IPS-18a (cell line): ENCODE results near the gene NCK2.

Experiments used
- H3K27ac ChIP-seq: one replicate; pipeline ENCODE4 v1.5.1; 2013; ENCODE audit warnings: low read length
- H3K27me3 ChIP-seq: one replicate; pipeline ENCODE4 v1.6.1; 2013; ENCODE audit warnings: mild to moderate bottlenecking, low read length; ENCODE audit not compliant: control insufficient read depth, insufficient read depth
- H3K36me3 ChIP-seq: one replicate; pipeline ENCODE4 v1.6.1; 2013; ENCODE audit warnings: low read depth, low read length; ENCODE audit not compliant: control insufficient read depth
- H3K4me1 ChIP-seq: one replicate; pipeline ENCODE4 v1.6.1; 2013; ENCODE audit warnings: low read depth, low read length; ENCODE audit not compliant: control insufficient read depth
- H3K4me3 ChIP-seq: one replicate; pipeline ENCODE4 v1.5.1; 2013; ENCODE audit warnings: low read length
- H3K9ac ChIP-seq: one replicate; pipeline ENCODE4 v1.6.1; 2013; ENCODE audit warnings: mild to moderate bottlenecking, low read length, moderate library complexity
- H3K9me3 ChIP-seq: one replicate; pipeline ENCODE4 v1.6.1; 2013; ENCODE audit warnings: low read depth, low read length; ENCODE audit not compliant: control insufficient read depth

NCK2 gene

DNA sequence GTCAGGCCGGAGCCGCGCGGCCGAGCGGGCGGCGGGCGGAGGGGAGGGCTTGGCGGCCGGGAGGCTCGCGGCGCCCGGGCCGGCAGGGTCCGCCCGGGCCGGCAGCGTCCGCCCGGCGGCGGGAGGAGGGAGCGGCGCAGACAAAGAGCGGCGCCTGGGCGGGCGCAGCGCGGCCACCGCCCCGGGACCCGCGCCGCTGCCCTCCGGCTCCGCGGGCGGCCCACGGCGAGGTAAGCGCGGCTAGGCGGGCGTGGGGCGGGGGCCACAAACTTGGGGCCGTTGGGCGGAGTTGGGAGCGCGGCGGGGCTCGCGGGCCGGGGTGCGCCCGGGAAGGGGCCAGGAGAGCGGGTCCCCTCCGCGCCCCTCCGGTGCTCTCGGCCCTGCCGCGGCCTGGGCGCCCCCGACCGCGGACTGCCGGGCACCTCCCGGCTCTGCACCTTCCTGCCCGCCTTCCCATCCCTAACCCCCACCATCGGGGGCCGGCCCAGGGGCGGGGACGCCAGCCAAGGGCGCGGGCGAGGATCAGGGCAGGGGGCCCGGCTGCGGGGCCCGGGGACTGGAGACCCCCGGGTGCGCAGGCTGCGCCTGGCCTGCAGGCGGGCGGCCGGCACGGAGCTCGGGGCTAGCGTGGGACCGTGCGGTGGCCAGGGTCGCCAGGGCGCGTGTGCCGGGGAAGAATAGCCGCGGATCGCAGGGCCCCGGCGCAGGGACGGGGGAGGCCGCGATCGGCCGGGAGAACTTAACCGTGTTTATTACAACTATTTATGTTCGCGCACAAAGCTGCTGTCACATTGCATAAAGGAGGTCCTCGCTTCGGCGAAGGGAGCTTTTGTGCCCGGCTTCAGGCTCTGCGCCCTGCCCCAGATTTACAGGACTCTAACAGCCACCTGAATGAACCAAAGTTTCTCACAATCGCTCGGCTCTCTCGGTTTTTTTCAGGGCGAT is at the start of gene NCK2:
Gene NCK2 (plus strand): TSS at position 4 of the 945 bp plus-strand sequence. CDS start 110,152 bp downstream, outside the sequence.
- H3K27me3 ChIP-seq, result peaks cover 10% of the 10 kb centered on the region
- H3K36me3 ChIP-seq, result no peaks in the 10 kb centered on the region
- peak within 1 kb of the TSS; percentile 91 for H3K4me3 ChIP-seq
- no peaks in the 10 kb centered on the region for H3K9me3 ChIP-seq
- peak within 1 kb of the TSS; percentile 81 for H3K9ac ChIP-seq
- H3K4me1 ChIP-seq, result peaks cover 24% of the 10 kb centered on the region
- no peak within 1 kb of the TSS for H3K27ac ChIP-seq

DNA sequence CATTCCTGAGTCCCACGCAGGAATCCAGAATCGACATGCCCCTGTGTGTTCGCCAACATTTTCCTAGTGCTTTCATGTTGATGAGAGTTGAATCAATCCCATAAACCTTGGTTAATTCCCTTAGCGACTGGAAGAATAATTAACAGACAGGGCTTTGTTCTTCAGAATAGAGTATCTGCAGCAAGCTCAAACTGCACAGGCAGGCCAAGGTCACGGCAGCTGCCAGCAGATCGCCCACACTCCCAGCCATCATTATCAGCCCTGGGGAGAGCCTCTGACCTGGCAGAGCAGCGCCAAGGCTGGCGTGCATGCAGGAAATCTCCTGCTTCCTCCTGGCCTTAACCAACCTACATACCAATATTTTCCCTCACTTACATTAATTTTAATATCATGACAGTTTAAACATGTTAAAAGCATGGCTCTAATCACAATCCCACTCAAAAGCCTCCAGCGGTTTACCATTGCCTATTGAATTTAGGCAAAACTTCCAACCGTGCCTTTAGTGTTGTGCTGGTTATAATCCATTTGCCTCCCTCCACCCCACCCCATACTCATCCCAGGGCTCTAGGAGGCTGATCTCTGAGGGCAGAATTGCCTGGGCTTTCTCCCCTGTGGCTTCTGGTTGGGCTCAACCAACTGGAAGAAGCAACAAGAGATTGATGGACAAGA is 46.8 kb upstream of the NCK2 start:
- Histone ChIP-seq H3K9me3 (no peaks in the 10 kb centered on the region), H3K36me3 (no peaks in the 10 kb centered on the region), H3K27me3 (no peaks in the 10 kb centered on the region), H3K9ac (no peak overlapping the region), H3K4me3 (no peak overlapping the region), H3K4me1 (no peaks in the 10 kb centered on the region), H3K27ac (no peak overlapping the region)

DNA sequence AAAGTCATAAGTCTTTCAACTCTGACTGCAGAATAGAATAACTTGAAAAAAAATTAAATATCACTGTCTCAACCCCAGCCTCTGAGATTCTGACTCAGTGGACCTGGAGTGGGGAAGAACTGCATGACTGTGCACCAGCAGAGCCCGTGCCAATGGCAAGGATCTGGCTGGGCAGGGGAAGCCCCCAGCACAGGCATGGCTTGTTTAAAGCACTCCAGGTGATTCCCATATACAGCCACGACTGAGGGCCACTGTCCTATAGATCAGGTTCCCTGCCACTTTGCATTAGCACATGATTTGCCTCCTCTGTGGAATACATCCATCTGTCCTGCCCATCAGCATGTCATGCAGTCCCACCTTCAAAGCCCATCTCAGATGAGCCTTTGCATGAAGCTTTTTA is 45.9 kb upstream of the NCK2 start:
- Histone ChIP-seq H3K9ac (no peak overlapping the region), H3K36me3 (no peaks in the 10 kb centered on the region), H3K27me3 (no peaks in the 10 kb centered on the region), H3K4me3 (no peak overlapping the region), H3K9me3 (no peaks in the 10 kb centered on the region), H3K27ac (no peak overlapping the region), H3K4me1 (no peaks in the 10 kb centered on the region)

DNA sequence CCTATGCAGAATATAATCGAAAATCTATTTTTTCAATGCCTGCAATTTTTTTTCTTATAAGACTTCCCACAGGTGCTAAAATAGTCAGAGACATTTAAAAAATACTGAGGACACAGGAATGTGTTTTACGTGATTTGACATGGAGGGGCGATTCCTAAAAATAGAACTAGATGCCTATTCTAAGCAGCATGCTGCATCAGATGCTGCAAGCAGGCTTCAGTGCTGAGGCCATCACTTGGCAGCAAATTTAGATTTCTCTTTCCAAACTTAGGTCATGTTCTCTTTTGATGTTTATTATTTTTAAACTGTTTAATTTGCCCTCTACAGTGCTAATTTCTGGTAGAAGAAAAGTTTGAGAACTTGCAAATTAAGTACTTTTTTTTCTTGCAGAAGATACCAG is 43.7 kb upstream of the NCK2 start:
- H3K36me3 ChIP-seq, result no peaks in the 10 kb centered on the region
- no peaks in the 10 kb centered on the region for H3K27me3 ChIP-seq
- no peak overlapping the region for H3K9ac ChIP-seq
- no peaks in the 10 kb centered on the region for H3K9me3 ChIP-seq
- no peak overlapping the region for H3K27ac ChIP-seq
- no peak overlapping the region for H3K4me3 ChIP-seq
- no peaks in the 10 kb centered on the region for H3K4me1 ChIP-seq

DNA sequence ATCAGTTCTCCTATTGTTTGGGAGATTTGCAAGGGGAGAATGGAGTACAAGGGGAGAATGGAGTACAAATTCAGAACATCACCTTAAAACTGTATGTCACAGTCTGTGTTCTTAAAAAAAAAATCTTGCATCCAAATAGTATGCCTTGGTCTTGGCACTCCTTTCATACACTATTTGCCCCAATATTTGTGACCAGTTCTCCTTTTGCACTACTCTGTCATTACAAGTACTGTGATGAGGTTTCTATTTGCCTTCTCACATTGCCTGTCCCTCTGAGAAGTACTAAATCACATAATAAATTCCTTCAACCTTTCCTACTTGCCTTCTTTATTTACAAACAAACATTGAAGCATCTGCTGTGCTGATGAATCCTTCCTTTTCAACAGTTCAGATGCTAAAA is 36.0 kb upstream of the NCK2 start:
- H3K27me3 ChIP-seq, result no peaks in the 10 kb centered on the region
- no peak overlapping the region for H3K27ac ChIP-seq
- no peaks in the 10 kb centered on the region for H3K36me3 ChIP-seq
- H3K4me3 ChIP-seq, result no peak overlapping the region
- H3K9ac ChIP-seq, result no peak overlapping the region
- peaks cover 5% of the 10 kb centered on the region for H3K4me1 ChIP-seq
- H3K9me3 ChIP-seq, result no peaks in the 10 kb centered on the region

DNA sequence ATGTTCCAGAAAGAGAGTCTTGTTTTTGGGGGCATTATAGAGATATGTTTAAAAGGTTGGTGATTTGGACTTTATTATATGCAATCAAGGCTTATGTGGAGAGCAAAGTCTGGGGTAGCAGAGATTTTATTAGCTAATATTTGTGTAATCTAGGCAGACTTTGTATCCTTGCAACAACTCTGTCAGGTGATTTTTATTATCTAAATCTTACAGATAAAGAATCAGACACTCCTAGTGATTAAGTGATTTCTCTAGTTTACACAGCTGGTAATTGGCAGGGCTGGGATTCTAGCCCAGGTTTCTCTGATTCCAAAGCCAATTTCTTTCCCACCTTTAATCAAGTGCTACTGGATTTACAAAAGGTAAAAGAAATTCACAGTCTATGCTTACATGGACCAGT is 33.3 kb upstream of the NCK2 start:
- no peak overlapping the region for H3K9ac ChIP-seq
- no peak overlapping the region for H3K4me3 ChIP-seq
- no peaks in the 10 kb centered on the region for H3K9me3 ChIP-seq
- H3K4me1 ChIP-seq, result peaks cover 5% of the 10 kb centered on the region
- H3K36me3 ChIP-seq, result no peaks in the 10 kb centered on the region
- no peak overlapping the region for H3K27ac ChIP-seq
- H3K27me3 ChIP-seq, result no peaks in the 10 kb centered on the region

DNA sequence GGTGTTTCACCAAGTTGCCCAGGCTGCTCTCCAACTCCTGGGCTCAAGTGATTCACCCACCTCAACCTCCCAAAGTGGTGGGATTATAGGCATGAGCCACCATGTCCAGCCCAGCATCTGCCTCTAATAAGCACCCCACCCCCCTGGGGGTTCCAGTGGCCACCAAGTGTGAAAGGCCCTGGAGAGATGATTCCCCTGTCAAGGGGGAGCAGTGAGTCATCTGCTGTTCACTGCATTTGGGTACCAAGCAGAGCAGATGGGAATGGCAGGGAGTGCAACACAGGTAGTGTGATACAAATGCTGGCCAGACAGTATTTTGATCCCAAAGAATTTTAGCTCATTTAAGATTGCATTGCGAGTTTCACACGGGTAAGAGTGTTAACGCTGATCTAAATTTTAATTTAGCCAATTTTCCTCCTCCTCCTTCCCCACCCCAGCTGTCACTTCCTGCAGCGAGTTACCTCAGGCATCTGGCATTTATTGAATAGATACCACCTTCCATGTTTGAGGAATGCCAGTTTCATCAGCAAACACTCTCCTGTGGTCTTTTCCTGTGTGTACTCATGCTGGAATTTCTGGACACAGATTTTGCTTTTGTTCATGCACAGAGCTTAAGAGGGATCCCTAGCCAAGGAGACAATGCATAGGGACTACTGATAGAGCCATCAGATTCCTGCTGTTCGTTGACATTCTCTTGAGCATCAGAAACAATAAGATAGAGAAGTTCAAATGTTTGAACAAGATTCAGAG is 32.4 kb upstream of the NCK2 start:
- Histone ChIP-seq H3K36me3 (no peaks in the 10 kb centered on the region), H3K4me1 (peaks cover 5% of the 10 kb centered on the region), H3K9me3 (no peaks in the 10 kb centered on the region), H3K27me3 (no peaks in the 10 kb centered on the region), H3K27ac (no peak overlapping the region), H3K4me3 (no peak overlapping the region), H3K9ac (no peak overlapping the region)

DNA sequence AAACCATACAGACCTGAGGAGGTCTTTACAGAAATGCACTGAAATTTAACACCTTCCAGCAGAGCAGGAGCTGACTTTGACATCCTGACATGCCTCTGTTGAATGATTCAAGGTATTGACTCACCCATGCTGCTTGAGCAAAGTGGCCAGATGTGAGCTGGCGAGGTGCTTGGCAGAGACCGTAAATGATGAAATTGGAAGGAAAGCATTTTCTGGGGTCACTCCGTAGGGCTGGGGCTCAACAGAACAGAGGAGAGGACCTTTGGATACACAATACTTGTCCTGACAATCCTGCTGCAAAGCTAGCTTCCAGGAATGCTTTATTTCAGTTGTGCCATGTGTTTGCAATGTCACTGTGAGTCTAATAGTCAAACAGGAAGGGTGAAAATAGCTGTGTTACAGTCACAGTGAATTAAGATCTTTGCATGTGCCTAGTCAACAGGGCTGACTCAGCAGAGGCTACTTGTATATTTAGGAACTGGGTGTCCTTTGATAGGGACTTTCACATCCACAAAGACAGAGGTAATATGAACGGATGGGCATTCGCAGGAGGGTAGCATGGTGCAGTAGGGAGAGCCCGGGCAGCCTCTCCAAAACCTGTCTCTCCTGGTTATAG is 31.6 kb upstream of the NCK2 start:
- Histone ChIP-seq H3K9ac (no peak overlapping the region), H3K4me3 (no peak overlapping the region), H3K4me1 (peaks cover 5% of the 10 kb centered on the region), H3K9me3 (no peaks in the 10 kb centered on the region), H3K27me3 (no peaks in the 10 kb centered on the region), H3K36me3 (no peaks in the 10 kb centered on the region), H3K27ac (no peak overlapping the region)

DNA sequence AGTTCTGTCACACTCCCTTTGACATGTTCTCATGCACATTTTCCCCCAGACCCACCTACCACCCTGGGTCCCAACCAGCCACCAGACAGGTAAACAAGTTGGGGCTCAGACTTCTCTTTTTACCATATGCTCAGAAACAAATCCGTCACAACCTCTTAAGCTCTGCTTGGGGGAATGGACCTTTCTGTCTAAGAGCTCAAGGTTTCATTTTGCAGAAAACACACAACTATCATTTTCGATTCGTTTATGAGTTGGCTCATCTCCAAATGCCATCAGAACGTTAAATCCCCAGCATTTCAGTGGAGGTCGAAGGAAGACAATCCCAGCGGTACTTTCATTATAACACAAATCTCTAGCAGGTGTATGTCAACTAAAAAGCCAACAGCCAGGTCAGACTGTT is 30.6 kb upstream of the NCK2 start:
- no peaks in the 10 kb centered on the region for H3K27me3 ChIP-seq
- H3K9ac ChIP-seq, result no peak overlapping the region
- H3K4me1 ChIP-seq, result peaks cover 5% of the 10 kb centered on the region
- no peaks in the 10 kb centered on the region for H3K36me3 ChIP-seq
- H3K9me3 ChIP-seq, result no peaks in the 10 kb centered on the region
- H3K27ac ChIP-seq, result no peak overlapping the region
- H3K4me3 ChIP-seq, result no peak overlapping the region

DNA sequence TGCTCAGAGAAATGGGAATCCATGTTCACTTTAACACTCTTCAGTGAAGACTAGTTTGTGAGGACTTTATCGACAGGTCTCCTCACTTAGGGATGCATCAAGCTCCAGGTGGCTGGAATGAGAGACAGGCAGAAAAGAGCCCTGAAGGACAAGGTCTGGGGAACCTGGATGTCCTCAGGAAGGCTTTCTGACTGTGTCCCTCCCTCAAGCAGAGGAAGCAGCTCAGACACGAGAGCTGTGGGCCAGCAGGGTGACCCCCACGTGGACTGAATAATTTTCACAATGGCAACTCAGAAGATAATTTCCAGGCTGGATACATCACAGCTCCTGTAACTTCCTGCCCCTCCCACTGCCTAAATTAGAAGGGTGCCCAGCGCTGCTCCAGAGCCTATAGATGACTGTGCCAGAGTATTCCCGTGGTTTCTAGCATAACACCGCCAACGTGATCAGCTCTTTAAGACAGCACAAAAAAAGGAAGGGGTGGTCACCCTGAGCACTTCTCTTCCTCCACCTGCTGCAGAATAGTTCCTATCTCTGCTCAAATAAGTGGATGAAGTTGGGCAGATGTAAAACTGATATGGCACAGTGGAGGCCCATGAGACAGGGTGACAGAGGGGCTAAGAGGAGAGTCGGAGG is 25.7 kb upstream of the NCK2 start:
- Histone ChIP-seq H3K27me3 (no peaks in the 10 kb centered on the region), H3K4me1 (no peaks in the 10 kb centered on the region), H3K36me3 (no peaks in the 10 kb centered on the region), H3K27ac (no peak overlapping the region), H3K9ac (no peak overlapping the region), H3K9me3 (no peaks in the 10 kb centered on the region), H3K4me3 (no peak overlapping the region)
